Left renal cortex interstitium (tissue), 4 donors: ENCODE data around the gene KLHL22. TPM values are rescaled to one million over a fixed set of nuclear protein-coding genes. Genes with fewer than 3 reads are reported as not detected.
"Not testable (repeated sequence)": the region's sequence is repeated elsewhere in the genome, so short reads cannot be mapped to it uniquely, and the experiment has no call there.

Source experiments
- DNase-seq, 4 donors: peaks; one replicate each; pipeline ENCODE4 v3.0.0-alpha.2; 2013; ENCODE audit warnings: low read depth in 4 of 4, low spot score in 2 of 4, missing footprints in 1 of 4
- polyA plus RNA-seq, 4 donors: library from polyadenylated mRNA; unstranded; fragments of 120-200 nt; gene quantifications; one replicate each; pipeline ENCODE4 v1.2.1, GENCODE V29; 2013; ENCODE audit not compliant: insufficient read length in 4 of 4

Gene KLHL22
- polyA plus RNA-seq, 4 donors: 29.1 to 41.3 (median 35.9) TPM

GRCh38 chr22:20504293-20504922 lies 8.8 kb upstream of the KLHL22 start:
- DNase-seq: not testable (repeated sequence)

- DNase-seq: no peak
Observed at GRCh38 chr22:20503816-20504215, 8.2 kb upstream of the KLHL22 start.

- DNase-seq: no peak
Observed at GRCh38 chr22:20499769-20500168, 4.2 kb upstream of the KLHL22 start.

- no peak for DNase-seq
Observed at GRCh38 chr22:20498913-20499312, 3.3 kb upstream of the KLHL22 start.

- DNase-seq: no peak
Observed at GRCh38 chr22:20497426-20497825, 1.8 kb upstream of the KLHL22 start.

- DNase-seq: peak in 3 of 4 donors; percentile 79 to 88 (median 86)
Observed at GRCh38 chr22:20495861-20496681, 476 bp upstream of the KLHL22 start.

GRCh38 chr22:20491346-20491745 lies 4.2 kb downstream of the KLHL22 start:
- no peak for DNase-seq

GRCh38 chr22:20490941-20491307 lies 4.7 kb downstream of the KLHL22 start:
- DNase-seq: no peak

- DNase-seq: no peak
Observed at GRCh38 chr22:20490183-20490940, 5.2 kb downstream of the KLHL22 start.

GRCh38 chr22:20488946-20489345 lies 6.6 kb downstream of the KLHL22 start:
- DNase-seq: no peak

- no peak for DNase-seq
Observed at GRCh38 chr22:20487715-20488114, 7.9 kb downstream of the KLHL22 start.

- no peak for DNase-seq
Observed at GRCh38 chr22:20486229-20486628, 9.4 kb downstream of the KLHL22 start.

- DNase-seq: no peak
Observed at GRCh38 chr22:20484948-20485683, 10.5 kb downstream of the KLHL22 start.

GRCh38 chr22:20483771-20484170 lies 11.8 kb downstream of the KLHL22 start:
- DNase-seq: no peak

- DNase-seq: not testable (repeated sequence)
Observed at GRCh38 chr22:20483143-20483506, 12.5 kb downstream of the KLHL22 start.

- DNase-seq: no peak
Observed at GRCh38 chr22:20479612-20480196, 15.9 kb downstream of the KLHL22 start.

- DNase-seq: not testable (repeated sequence)
Observed at GRCh38 chr22:20478059-20478458, 17.5 kb downstream of the KLHL22 start.

- not testable (repeated sequence) for DNase-seq
Observed at GRCh38 chr22:20475569-20475968, 20.0 kb downstream of the KLHL22 start.

- no peak for DNase-seq
Observed at GRCh38 chr22:20475115-20475436, 20.5 kb downstream of the KLHL22 start.

GRCh38 chr22:20472629-20473442 lies 22.8 kb downstream of the KLHL22 start:
- no peak for DNase-seq
